HG03097 (cell line): ENCODE data around the gene ERCC6L.

Experiments used
- ATAC-seq: cut with Tn5 transposase; IDR thresholded peaks from one replicate; pipeline ENCODE4 v1.9.1; 2021; ENCODE audit not compliant: unreplicated experiment, low FRiP score

The ERCC6L gene

GRCh38 chrX:72238721-72239475 lies at the start of gene ERCC6L:
Gene ERCC6L, minus strand, starts transcription at chrX:72239027. Its CDS starts 116 bp downstream, at chrX:72238911.
- peak; percentile 94 for ATAC-seq

- ATAC-seq, result no peak
Observed at GRCh38 chrX:72282302-72282701, 43.5 kb upstream of the ERCC6L start.

GRCh38 chrX:72280321-72280845 lies 41.6 kb upstream of the ERCC6L start:
- no peak for ATAC-seq

GRCh38 chrX:72276478-72276953 lies 37.7 kb upstream of the ERCC6L start:
- ATAC-seq, result peak; percentile 11

- ATAC-seq, result no peak
Observed at GRCh38 chrX:72274526-72274925, 35.7 kb upstream of the ERCC6L start.

GRCh38 chrX:72273718-72274117 lies 34.9 kb upstream of the ERCC6L start:
- ATAC-seq, result no peak

- no peak for ATAC-seq
Observed at GRCh38 chrX:72272868-72273267, 34.0 kb upstream of the ERCC6L start.

GRCh38 chrX:72271812-72272211 lies 33.0 kb upstream of the ERCC6L start:
- ATAC-seq, result no peak

- ATAC-seq, result no peak
Observed at GRCh38 chrX:72271091-72271788, 32.4 kb upstream of the ERCC6L start.

- no peak for ATAC-seq
Observed at GRCh38 chrX:72270316-72270866, 31.6 kb upstream of the ERCC6L start.

GRCh38 chrX:72269671-72270251 lies 30.9 kb upstream of the ERCC6L start:
- ATAC-seq, result no peak

- no peak for ATAC-seq
Observed at GRCh38 chrX:72268597-72269365, 30.0 kb upstream of the ERCC6L start.

GRCh38 chrX:72265263-72265662 lies 26.4 kb upstream of the ERCC6L start:
- no peak for ATAC-seq

- ATAC-seq, result no peak
Observed at GRCh38 chrX:72262077-72262476, 23.2 kb upstream of the ERCC6L start.

GRCh38 chrX:72260448-72260847 lies 21.6 kb upstream of the ERCC6L start:
- no peak for ATAC-seq

- no peak for ATAC-seq
Observed at GRCh38 chrX:72258174-72258573, 19.3 kb upstream of the ERCC6L start.

GRCh38 chrX:72255864-72256263 lies 17.0 kb upstream of the ERCC6L start:
- ATAC-seq, result no peak

GRCh38 chrX:72255445-72255844 lies 16.6 kb upstream of the ERCC6L start:
- ATAC-seq, result no peak

GRCh38 chrX:72254816-72255215 lies 16.0 kb upstream of the ERCC6L start:
- no peak for ATAC-seq

- no peak for ATAC-seq
Observed at GRCh38 chrX:72253686-72254085, 14.9 kb upstream of the ERCC6L start.
